ENCODE data around the gene ATCAY.

ATCAY gene

DNA sequence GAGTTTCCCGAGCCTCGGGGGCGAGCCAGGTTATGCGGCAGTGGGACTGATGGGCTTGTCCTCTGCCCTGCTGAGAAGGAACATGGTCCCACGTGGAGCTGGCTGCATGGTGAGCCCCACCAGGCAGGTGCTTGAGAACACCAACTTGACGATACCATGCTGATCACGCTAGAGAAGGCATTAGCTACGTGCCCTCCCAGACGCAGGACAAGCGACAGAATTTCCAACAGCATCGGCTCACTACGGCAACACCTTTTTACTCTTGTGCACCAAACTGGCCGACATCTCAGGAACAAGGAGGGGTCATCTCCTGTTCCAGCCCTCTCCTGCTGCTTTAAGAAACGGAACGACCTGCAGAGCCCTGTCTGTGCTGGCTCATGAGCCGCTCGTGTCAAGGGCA lies 20.0 kb upstream of the ATCAY start:
- TF ChIP-seq, protein P1, sequence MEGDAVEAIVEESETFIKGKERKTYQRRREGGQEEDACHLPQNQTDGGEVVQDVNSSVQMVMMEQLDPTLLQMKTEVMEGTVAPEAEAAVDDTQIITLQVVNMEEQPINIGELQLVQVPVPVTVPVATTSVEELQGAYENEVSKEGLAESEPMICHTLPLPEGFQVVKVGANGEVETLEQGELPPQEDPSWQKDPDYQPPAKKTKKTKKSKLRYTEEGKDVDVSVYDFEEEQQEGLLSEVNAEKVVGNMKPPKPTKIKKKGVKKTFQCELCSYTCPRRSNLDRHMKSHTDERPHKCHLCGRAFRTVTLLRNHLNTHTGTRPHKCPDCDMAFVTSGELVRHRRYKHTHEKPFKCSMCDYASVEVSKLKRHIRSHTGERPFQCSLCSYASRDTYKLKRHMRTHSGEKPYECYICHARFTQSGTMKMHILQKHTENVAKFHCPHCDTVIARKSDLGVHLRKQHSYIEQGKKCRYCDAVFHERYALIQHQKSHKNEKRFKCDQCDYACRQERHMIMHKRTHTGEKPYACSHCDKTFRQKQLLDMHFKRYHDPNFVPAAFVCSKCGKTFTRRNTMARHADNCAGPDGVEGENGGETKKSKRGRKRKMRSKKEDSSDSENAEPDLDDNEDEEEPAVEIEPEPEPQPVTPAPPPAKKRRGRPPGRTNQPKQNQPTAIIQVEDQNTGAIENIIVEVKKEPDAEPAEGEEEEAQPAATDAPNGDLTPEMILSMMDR (IDR thresholded peaks at IDR 0.05), result no peak

DNA sequence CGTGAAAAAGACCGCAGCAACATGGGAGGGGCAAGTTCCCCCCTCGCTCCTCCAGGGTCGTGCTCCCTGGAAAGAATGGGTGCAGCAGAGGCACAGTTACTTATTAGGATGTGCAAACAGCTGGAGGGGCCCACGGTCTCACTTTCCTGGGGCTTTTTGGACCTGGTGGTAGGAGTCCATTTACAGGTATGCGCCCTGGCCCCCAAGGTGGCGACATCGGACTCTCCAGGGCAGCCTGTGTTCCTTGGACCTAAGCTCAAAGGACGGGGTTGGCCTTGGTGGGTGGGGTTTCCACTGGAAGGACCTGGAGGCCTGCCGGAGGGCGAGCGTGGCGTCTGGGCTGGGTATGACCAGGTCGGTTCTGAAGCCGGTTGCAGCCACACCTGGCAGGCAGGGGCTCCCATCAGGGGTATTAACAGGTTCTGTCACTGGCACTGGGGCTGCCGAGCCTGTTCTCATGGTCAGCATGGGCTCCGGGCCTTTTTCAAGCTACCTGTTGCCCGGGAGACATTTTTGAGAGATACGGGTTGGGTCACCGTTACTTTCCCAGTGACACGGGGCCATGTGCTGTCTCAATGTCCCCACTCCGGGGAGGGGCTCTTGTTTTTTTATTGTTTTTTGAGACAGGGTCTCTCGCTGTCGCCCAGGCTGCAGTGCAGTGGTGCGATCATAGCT lies 17.5 kb upstream of the ATCAY start:
- TF ChIP-seq, protein P1 (IDR thresholded peaks at IDR 0.05), result no peak

DNA sequence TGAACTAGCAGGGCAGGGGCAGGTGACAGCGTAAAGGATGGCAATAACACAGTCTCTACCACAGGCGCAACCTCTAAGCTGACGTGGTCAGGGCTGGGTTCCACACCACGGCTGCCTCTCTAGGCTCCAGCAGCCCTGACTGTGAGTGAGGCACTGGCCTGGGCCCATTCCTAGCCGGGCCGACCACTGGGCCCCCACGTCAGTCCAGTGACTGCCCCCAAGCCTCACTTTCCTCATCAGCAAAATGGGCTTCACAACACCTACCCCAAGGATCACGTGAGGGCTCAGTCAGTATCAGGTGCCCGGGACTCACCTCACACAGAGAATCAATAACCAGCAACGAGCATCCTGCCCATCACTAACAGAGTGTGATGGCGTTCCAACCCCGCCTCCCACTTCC lies 16.8 kb upstream of the ATCAY start:
- TF ChIP-seq, protein P1 (IDR thresholded peaks at IDR 0.05), result no peak

DNA sequence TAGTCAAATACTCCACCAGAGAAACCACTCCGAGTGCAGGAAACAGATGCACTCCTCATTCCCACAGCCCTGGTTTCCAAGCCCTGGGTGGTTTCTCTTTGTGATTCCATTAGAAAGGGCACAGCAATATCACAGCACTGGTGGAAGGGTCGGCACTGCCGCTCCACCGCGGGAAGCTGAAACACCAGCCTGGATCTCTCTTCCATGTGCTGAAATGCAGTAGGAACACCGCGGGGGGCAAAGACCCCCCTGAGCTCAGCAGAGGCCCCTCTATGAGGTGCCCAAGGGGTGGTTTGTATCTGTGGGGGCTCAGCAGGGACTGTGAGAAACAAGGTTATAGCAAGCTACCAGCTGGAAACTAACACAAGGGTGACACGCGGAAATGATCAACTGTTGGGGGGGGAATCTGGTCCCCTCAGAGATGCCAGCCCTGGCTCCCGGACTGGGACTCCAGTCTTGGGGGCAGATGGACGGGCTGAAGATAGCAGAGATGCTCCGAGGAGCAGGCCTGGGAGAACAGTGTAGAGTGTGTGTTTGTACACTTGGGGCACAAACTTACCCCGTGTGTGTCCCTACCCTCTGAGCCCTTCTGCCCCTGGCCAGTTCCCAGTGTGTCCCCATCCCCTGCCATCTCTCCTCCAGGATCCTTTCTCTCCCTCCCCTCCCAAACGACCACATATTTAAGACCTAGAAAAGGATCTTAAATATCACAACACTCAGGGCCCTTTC lies 13.4 kb upstream of the ATCAY start:
- TF ChIP-seq, protein P1 (IDR thresholded peaks at IDR 0.05), result no peak

DNA sequence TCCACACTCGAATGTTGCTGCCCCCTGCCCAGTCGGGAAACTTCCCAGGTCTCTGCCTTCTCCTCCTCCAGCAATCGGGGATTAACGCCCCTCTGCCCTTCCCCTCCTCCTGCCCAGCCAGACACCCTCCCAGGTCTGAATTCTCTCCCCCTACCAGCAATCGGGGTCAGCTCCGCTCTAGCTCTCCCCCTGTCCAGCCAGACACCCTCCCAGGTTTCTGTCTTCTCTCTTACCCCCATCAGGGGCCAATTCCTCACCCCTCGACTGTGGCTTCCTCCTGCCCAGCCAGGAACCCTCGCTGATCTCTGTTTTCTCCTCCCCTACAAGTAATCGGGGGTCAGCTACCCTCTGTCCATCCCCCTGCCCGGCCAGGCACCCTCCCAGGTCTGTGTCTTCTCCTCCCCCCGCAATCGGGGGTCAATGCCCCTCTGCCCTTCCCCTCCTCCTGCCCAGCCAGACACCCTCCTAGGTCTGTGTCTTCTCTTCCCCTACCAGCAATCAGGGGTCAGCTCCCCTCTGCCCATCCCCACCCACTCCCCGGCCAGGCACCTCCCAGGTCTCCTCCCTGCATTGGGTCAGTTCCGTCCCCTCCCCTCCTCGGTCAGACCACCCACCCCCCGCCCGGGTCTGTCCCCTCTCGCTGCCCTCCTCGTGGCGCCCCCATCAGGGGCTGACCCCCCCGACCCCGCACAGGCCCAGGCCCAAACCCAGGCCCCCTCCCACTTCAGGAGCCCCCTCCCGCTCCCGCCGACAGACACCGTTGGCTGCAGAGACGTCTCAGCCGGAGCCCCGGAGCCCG lies 12.3 kb upstream of the ATCAY start:
- TF ChIP-seq, protein P1 (IDR thresholded peaks at IDR 0.05), result no peak

DNA sequence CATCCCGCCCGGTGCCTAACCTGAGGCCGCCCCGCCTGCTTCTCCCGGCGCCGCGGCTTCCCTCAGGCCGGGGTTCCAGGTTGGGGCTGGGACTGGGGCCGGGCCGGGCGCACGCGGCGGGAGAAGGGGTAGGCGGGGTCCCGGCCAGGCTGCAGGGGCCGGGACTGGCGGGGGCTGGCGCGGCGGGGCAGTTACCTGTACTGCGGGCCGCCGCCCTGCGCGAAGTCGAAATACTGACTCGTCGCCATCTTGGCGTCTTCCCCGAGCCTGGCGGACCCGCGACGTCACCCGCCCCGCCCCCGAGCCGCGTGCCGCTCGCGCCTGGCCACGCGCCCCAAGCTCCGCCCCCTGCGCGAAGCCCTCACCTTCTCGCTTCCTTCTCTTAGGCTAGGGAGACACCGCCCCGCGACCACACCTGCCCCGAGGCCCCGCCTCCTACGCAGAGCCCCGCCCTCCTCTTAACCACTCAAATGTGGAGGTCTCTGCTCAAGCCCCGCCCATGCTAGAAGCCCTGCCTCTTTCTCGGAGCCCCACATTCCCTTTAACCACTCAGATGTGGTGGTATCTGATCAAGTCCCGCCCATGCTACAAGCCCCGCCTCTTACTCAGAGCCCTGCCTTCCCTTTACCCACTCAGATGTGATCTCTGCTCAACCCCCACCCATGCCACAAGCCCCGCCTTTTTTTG lies 11.6 kb upstream of the ATCAY start, which contains the start of gene ZFR2:
TSS of gene ZFR2 (minus strand) at position 269 of the 687 bp plus-strand sequence. CDS start at position 248, 21 bp downstream.
- TF ChIP-seq, protein P1 (IDR thresholded peaks at IDR 0.05), result no peak

DNA sequence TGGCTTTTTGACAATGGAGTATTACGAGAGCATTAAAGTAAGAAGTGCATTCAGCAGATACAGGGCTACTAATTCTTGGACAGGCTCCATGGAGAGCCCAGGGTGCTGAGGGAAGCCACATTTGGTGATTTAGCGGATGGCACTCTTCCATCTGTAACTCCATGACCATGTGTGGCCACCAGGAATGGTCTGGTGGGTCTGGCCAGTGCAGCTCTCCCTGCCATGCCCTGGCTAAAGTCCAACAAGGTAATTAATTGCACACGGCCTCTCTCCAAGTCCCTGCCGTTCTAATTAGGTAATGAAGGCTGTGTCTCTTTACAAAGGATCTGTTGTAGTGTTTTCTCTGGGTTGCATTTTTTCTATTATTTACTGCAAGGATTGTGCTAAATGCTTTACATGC lies 7.3 kb upstream of the ATCAY start:
- TF ChIP-seq, protein P1 (IDR thresholded peaks at IDR 0.05), result no peak
